H1 (cell line): ENCODE results near the gene PRKCZ. TPM values are rescaled to one million over a fixed set of nuclear protein-coding genes. Genes with fewer than 3 reads are reported as not detected.

ENCODE experiments used
- CTCF ChIA-PET: fragments of 300-600 bp; sonication (Branson Sonifier 250); formaldehyde crosslinking; loops from one replicate; lab custom pipeline; 2021; ENCODE audit not compliant: partially characterized antibody; lab: Charles Lee
- POLR2A ChIA-PET: fragments of 300-600 bp; sonication (Branson Sonifier 250); formaldehyde crosslinking; loops from one replicate; lab custom pipeline; 2021; ENCODE audit warnings: inconsistent platforms; ENCODE audit not compliant: partially characterized antibody; lab: Charles Lee
- DNase-seq, 2 experiments: peaks; one replicate each; pipeline versions ENCODE4 v3.0.0 to v3.0.0-alpha.2; 2010 to 2022; ENCODE audit warnings: low spot score in 2 of 2, low read depth in 1 of 2, mixed read lengths in 1 of 2
- FAIRE-seq: peaks from 2 replicates; lab custom pipeline; 2011; peaks lifted over from hg19 to GRCh38; lab: Jason Lieb, UNC
- H2AFZ ChIP-seq: 2 replicates; pipeline ENCODE4 v1.8.1; 2012; ENCODE audit warnings: low read length, inconsistent platforms
- H2AK5ac ChIP-seq: 2 replicates; pipeline ENCODE4 v1.6.1; 2013; ENCODE audit warnings: low read depth, low read length
- H2BK120ac ChIP-seq: replicated peaks from 2 replicates; pipeline ENCODE3; 2013; ENCODE audit warnings: low read depth, low read length, inconsistent platforms
- H2BK12ac ChIP-seq: 2 replicates; pipeline ENCODE4 v1.6.1; 2013; ENCODE audit warnings: low read depth, low read length
- H2BK15ac ChIP-seq: 2 replicates; pipeline ENCODE4 v1.6.1; 2013; ENCODE audit warnings: low read length
- H2BK20ac ChIP-seq: 2 replicates; pipeline ENCODE4 v1.6.1; 2013; ENCODE audit warnings: low read length
- H2BK5ac ChIP-seq: 2 replicates; pipeline ENCODE4 v1.6.1; 2013; ENCODE audit warnings: low read depth, low read length
- H3K14ac ChIP-seq: 2 replicates; pipeline ENCODE4 v1.6.1; 2013; ENCODE audit warnings: inconsistent platforms; ENCODE audit not compliant: insufficient read length
- H3K18ac ChIP-seq: 2 replicates; pipeline ENCODE4 v1.6.1; 2013; ENCODE audit warnings: low read length; ENCODE audit errors: extremely low read depth
- H3K23ac ChIP-seq: 2 replicates; pipeline ENCODE4 v1.6.1; 2013; ENCODE audit warnings: inconsistent platforms; ENCODE audit not compliant: insufficient read length
- H3K23me2 ChIP-seq: 2 replicates; pipeline ENCODE4 v1.6.1; 2013; ENCODE audit warnings: low read depth, low read length
- H3K27ac ChIP-seq: 2 replicates; pipeline ENCODE4 v1.6.1; 2011; ENCODE audit warnings: low read depth, low read length, inconsistent platforms
- H3K27me3 ChIP-seq, 4 experiments: replicated peaks in 1 of 4; 1 replicate in 1 of 4; 2 replicates in 3 of 4; pipeline versions ENCODE4 v1.6.1 to v1.8.1; 2011 to 2013; ENCODE audit warnings: low read length in 3 of 4, mild to moderate bottlenecking in 3 of 4, inconsistent platforms in 2 of 4, mixed read lengths in 2 of 4, moderate library complexity in 1 of 4; ENCODE audit not compliant: control insufficient read depth in 3 of 4, insufficient read depth in 3 of 4; ENCODE audit errors: extremely low read depth in 1 of 4
- H3K36me3 ChIP-seq, 4 experiments: 2 replicates each; pipeline versions ENCODE4 v1.6.1 to v1.8.1; 2011 to 2013; ENCODE audit warnings: mild to moderate bottlenecking in 4 of 4, low read length in 3 of 4, moderate library complexity in 2 of 4, control low read depth in 1 of 4, inconsistent platforms in 1 of 4; ENCODE audit not compliant: insufficient read depth in 4 of 4, control insufficient read depth in 2 of 4
- H3K4ac ChIP-seq: replicated peaks from 2 replicates; pipeline ENCODE3; 2013; ENCODE audit warnings: low read length, low read depth, mixed read lengths, inconsistent platforms; ENCODE audit not compliant: insufficient read length
- H3K4me1 ChIP-seq, 4 experiments: replicated peaks in 1 of 4; 1 replicate in 1 of 4; 2 replicates in 3 of 4; pipeline versions ENCODE4 v1.6.1 to v1.8.1; 2011 to 2013; ENCODE audit warnings: low read length in 3 of 4, inconsistent platforms in 2 of 4, mixed read lengths in 1 of 4; ENCODE audit not compliant: insufficient read depth in 4 of 4, control insufficient read depth in 3 of 4
- H3K4me2 ChIP-seq, 2 experiments: 2 replicates each; pipeline versions ENCODE4 v1.6.1 to v1.8.1; 2011 to 2013; ENCODE audit warnings: low read depth in 2 of 2, low read length in 2 of 2, control low read depth in 1 of 2, inconsistent platforms in 1 of 2, mild to moderate bottlenecking in 1 of 2; ENCODE audit not compliant: insufficient read depth in 1 of 2
- H3K4me3 ChIP-seq, 4 experiments: fragments of 200-600, 300-600 bp in 1 of 4; sonication (generic), shearing (Covaris generic), sonication (Bioruptor Twin) in 1 of 4; 2 replicates each; pipeline versions ENCODE4 v1.5.1 to v1.8.1; 2011 to 2016; ENCODE audit warnings: low read length in 4 of 4, low read depth in 3 of 4, control low read depth in 2 of 4, inconsistent platforms in 2 of 4, mild to moderate bottlenecking in 2 of 4, mixed read lengths in 1 of 4, moderate library complexity in 1 of 4; ENCODE audit not compliant: insufficient read depth in 2 of 4; ENCODE audit errors: extremely low read depth in 1 of 4
- H3K56ac ChIP-seq: replicated peaks from 2 replicates; pipeline ENCODE3; 2013; ENCODE audit warnings: low read depth, mild to moderate bottlenecking, mixed read lengths, low read length, inconsistent platforms; ENCODE audit not compliant: insufficient read length
- H3K79me1 ChIP-seq: 2 replicates; pipeline ENCODE4 v1.6.1; 2013; ENCODE audit warnings: low read depth, low read length, control low read depth
- H3K79me2 ChIP-seq, 2 experiments: 2 replicates each; pipeline versions ENCODE4 v1.6.1 to v1.8.1; 2012 to 2013; ENCODE audit warnings: low read length in 2 of 2, mild to moderate bottlenecking in 2 of 2, inconsistent platforms in 1 of 2; ENCODE audit not compliant: insufficient read depth in 2 of 2, control insufficient read depth in 1 of 2
- H3K9ac ChIP-seq, 4 experiments: replicated peaks in 1 of 4; 1 replicate in 1 of 4; 2 replicates in 3 of 4; pipeline versions ENCODE4 v1.6.1 to v1.8.1; 2011 to 2013; ENCODE audit warnings: low read depth in 3 of 4, low read length in 3 of 4, control low read depth in 2 of 4, mild to moderate bottlenecking in 2 of 4, moderate library complexity in 2 of 4, inconsistent platforms in 1 of 4; ENCODE audit errors: extremely low read depth in 1 of 4
- H3K9me3 ChIP-seq, 2 experiments: 2 replicates each; pipeline versions ENCODE4 v1.6.1 to v1.8.1; 2012 to 2013; ENCODE audit warnings: mild to moderate bottlenecking in 2 of 2, moderate library complexity in 2 of 2, control low read depth in 1 of 2, inconsistent platforms in 1 of 2, low read depth in 1 of 2, low read length in 1 of 2, mixed read lengths in 1 of 2; ENCODE audit not compliant: insufficient read depth in 2 of 2
- H4K20me1 ChIP-seq, 2 experiments: replicated peaks in 1 of 2; 2 replicates each; pipeline versions ENCODE3 to v1.8.1; 2011 to 2013; ENCODE audit warnings: inconsistent platforms in 2 of 2, low read length in 2 of 2, mild to moderate bottlenecking in 1 of 2; ENCODE audit not compliant: insufficient read depth in 2 of 2, control insufficient read depth in 1 of 2
- H4K5ac ChIP-seq: 2 replicates; pipeline ENCODE4 v1.6.1; 2013; ENCODE audit warnings: low read length, low read depth, mixed read lengths, inconsistent platforms; ENCODE audit not compliant: insufficient read length
- H4K8ac ChIP-seq: 2 replicates; pipeline ENCODE4 v1.8.0; 2013; ENCODE audit warnings: mild to moderate bottlenecking, moderate library complexity, low read length, inconsistent platforms; ENCODE audit not compliant: insufficient read depth; ENCODE audit errors: extremely low read depth
- H4K91ac ChIP-seq: replicated peaks from 2 replicates; pipeline ENCODE3; 2013; ENCODE audit warnings: low read length, mixed read lengths, inconsistent platforms; ENCODE audit not compliant: insufficient read length
- CREB1 ChIP-seq: IDR thresholded peaks from 2 replicates; pipeline ENCODE4 v1.6.1; 2012; ENCODE audit warnings: inconsistent platforms
- GABPA ChIP-seq: IDR thresholded peaks from 2 replicates; pipeline ENCODE4 v1.6.1; 2011; ENCODE audit warnings: mild to moderate bottlenecking, low read length, moderate library complexity, borderline replicate concordance; ENCODE audit not compliant: insufficient read depth
- JUN ChIP-seq: IDR thresholded peaks from 2 replicates; pipeline ENCODE4 v1.6.1; 2011; ENCODE audit warnings: low read depth, mild to moderate bottlenecking, improper control_type of control experiment, low read length
- KDM5A ChIP-seq: fragments of 200-600 bp; IDR thresholded peaks from 2 replicates; pipeline ENCODE4 v1.7.1; 2012; ENCODE audit warnings: mild to moderate bottlenecking, low read length, inconsistent platforms, mixed read lengths
- NANOG ChIP-seq: IDR thresholded peaks from 2 replicates; pipeline ENCODE4 v1.6.1; 2011; ENCODE audit warnings: low read length, low read depth, mild to moderate bottlenecking, inconsistent platforms; ENCODE audit not compliant: insufficient read depth, poor library complexity, severe bottlenecking
- POU5F1 ChIP-seq: IDR thresholded peaks from 2 replicates; pipeline ENCODE4 v1.6.1; 2011; ENCODE audit warnings: low read depth, mild to moderate bottlenecking, low read length, moderate library complexity
- RAD21 ChIP-seq, 2 experiments: IDR thresholded peaks in 1 of 2; conservative IDR thresholded peaks in 1 of 2; 2 replicates each; pipeline ENCODE4 v1.6.1; 2011; ENCODE audit warnings: low read depth in 2 of 2, low read length in 2 of 2, improper control_type of control experiment in 1 of 2, inconsistent platforms in 1 of 2, mild to moderate bottlenecking in 1 of 2, moderate library complexity in 1 of 2
- RNF2 ChIP-seq: fragments of 200-900, 300-1000 bp; sonication (generic); IDR thresholded peaks from 2 replicates; pipeline ENCODE4 v1.7.1; 2016; ENCODE audit warnings: borderline replicate concordance, low read depth, mild to moderate bottlenecking, antibody characterized with exemption, low read length; ENCODE audit not compliant: poor library complexity, severe bottlenecking; ENCODE audit errors: missing control alignments
- RXRA ChIP-seq: IDR thresholded peaks from 2 replicates; pipeline ENCODE4 v1.6.1; 2011; ENCODE audit warnings: low read depth, mild to moderate bottlenecking, low read length, moderate library complexity; ENCODE audit not compliant: insufficient read depth
- SAP30 ChIP-seq: fragments of 300-600 bp; sonication (generic); IDR thresholded peaks from 2 replicates; pipeline ENCODE4 v1.7.1; 2012; ENCODE audit warnings: low read length, moderate library complexity, mild to moderate bottlenecking, inconsistent platforms; ENCODE audit not compliant: insufficient read depth, insufficient replicate concordance
- SIRT6 ChIP-seq: IDR thresholded peaks from one replicate; pipeline ENCODE4 v1.7.1; 2012; ENCODE audit warnings: low read length, inconsistent platforms
- TCF12 ChIP-seq: IDR thresholded peaks from 2 replicates; pipeline ENCODE4 v1.6.1; 2011; ENCODE audit warnings: low read depth, mild to moderate bottlenecking, low read length
- WGBS, 2 experiments: shearing (Covaris generic) in 1 of 2; methylation state at CpG; one replicate each; pipeline versions ENCODE4 v1.1.6 to v1.1.7; 2013 to 2015; ENCODE audit warnings: low lambda C conversion rate in 2 of 2, mixed read lengths in 2 of 2, inconsistent platforms in 1 of 2, low coverage in 1 of 2, missing lambda C conversion rate in 1 of 2; ENCODE audit not compliant: insufficient replicate concordance in 2 of 2, insufficient coverage in 1 of 2, insufficient read length in 1 of 2; ENCODE audit errors: extremely low coverage in 1 of 2, missing lambda C conversion rate in 1 of 2; 5-methylcytosine and 5-hydroxymethylcytosine counted together
- polyA plus RNA-seq, 7 experiments: library from polyadenylated mRNA; depleted of rRNA in 3 of 7; stranded (reverse) in 5 of 7; unstranded in 2 of 7; fragments of >200 nt in 5 of 7; fragments of 200-250 nt in 2 of 7; gene quantifications; 1 replicate in 5 of 7; 2 replicates in 1 of 7; 4 replicates in 1 of 7; pipeline versions ENCODE4 v1.2.1 to v1.2.3, GENCODE V29; 2011 to 2013; ENCODE audit warnings: missing spikeins in 2 of 7, mixed read lengths in 2 of 7
- total RNA-seq: library from RNA; stranded (reverse); fragmentation: NEBNext Ultra II Directional; extraction: Animal tissue kit (Norgen Biotek cat#: 25700); gene quantifications from 2 replicates; pipeline ENCODE4 v1.2.1, GENCODE V29; 2021

PRKCZ gene
- total and polyA plus RNA-seq, 2 of the 8 experiments (the other 6 are each of a cell fraction or from before 2014, with no cell fraction given), result 37.4 to 45.1 TPM

DNA sequence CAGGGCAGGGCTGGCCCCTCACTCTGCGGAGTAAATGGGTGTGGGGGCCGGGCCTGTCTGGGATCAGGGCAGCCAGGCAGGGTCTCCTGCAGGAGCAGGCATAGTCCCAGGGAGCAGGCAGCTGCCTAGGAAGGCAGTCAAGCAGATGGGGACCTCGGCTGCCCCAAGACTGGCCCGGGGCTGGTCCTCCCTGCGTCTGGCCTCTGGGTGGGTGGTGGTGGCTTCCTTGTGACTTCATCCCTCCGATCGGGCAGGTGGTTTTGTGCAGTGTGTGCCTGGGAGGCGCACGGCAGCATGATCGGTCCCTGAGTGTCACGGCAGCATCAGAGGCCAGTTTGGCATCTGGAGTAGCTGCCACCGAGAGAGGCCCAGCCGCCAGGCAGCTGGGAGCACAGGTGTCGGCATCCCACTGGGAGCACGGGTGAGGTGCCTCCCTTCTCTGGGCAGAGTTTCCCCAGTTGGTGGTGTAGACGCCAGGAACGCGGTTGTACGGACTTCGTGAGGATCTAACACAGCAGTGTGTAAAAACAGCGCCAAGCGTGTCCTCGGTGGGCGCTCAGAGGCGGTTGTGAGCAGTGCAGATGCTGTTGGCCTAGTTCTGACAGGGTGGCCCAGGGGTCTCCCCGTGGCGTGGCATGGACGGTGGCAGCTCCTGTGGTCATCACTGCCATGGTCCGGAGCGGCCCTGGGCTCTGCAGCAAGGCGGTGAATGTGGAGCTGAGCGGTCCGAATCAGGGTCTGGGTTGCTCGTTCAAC, 45.9 kb downstream of the PRKCZ start:
- WGBS, 2 experiments, result 93% methylated on average over 34 of the region's 34 CpGs; no CpG with 5 or more reads in 1 of the 2 experiments
- peaks cover 2 to 15% of the 10 kb centered on the region in 2 experiments for H4K20me1 ChIP-seq
- H3K27ac ChIP-seq, result no peak overlapping the region
- no peak overlapping the region for H3K23ac ChIP-seq
- H3K9ac ChIP-seq, result no peak overlapping the region
- FAIRE-seq (no peak), DNase-seq (no peak)
- H2BK120ac ChIP-seq, result no peak overlapping the region
- POLR2A ChIA-PET, result interaction anchor here (1.2 kb wide), 1 partner anchor 34 kb away, joined by 3 read pairs; no protein-coding TSS in a partner anchor
- no peaks in the 10 kb centered on the region for H3K23me2 ChIP-seq
- no peaks in the 10 kb centered on the region; a peak in 1 of 8 replicates for H3K36me3 ChIP-seq
- H3K4me2 ChIP-seq, result no peak overlapping the region
- no peak overlapping the region for H3K14ac ChIP-seq
- no peak overlapping the region for H3K4ac ChIP-seq
- CTCF ChIA-PET, result interaction anchor here (0.5 to 2.1 kb wide), 6 partner anchors 9 to 87 kb away, joined by 3 to 5 read pairs (median 4); no protein-coding TSS in a partner anchor
- peaks cover 0 to 7% (median 3%) of the 10 kb centered on the region in 4 experiments; a peak in 4 of 7 replicates for H3K4me1 ChIP-seq
- H2BK5ac ChIP-seq, result no peak overlapping the region; the same call in 1 of the 2 replicates
- H4K5ac ChIP-seq, result no peak overlapping the region
- no peak overlapping the region for H4K8ac ChIP-seq
- no peak overlapping the region for H3K18ac ChIP-seq
- no peak overlapping the region for H2BK20ac ChIP-seq
- H3K9me3 ChIP-seq, result no peaks in the 10 kb centered on the region
- no peak overlapping the region for H2BK15ac ChIP-seq
- no peak overlapping the region for H2AFZ ChIP-seq
- H4K91ac ChIP-seq, result no peak overlapping the region
- H3K4me3 ChIP-seq, result no peak overlapping the region
- no peak overlapping the region for H2BK12ac ChIP-seq
- no peak overlapping the region for H3K56ac ChIP-seq
- peaks cover 18% of the 10 kb centered on the region for H3K79me1 ChIP-seq
- H3K27me3 ChIP-seq, result no peaks in the 10 kb centered on the region
- H3K79me2 ChIP-seq, result no peaks in the 10 kb centered on the region; a peak in 1 of 4 replicates
- no peak overlapping the region for H2AK5ac ChIP-seq
- TF ChIP-seq TCF12 (no peak), RAD21 (IDR thresholded peaks at IDR 0.05 in 1 of 2, conservative IDR thresholded peaks at IDR 0.05 in 1 of 2; ENCODE audit: low read depth in 2 of 2, low read length in 2 of 2) (no peak), POU5F1 (no peak), GABPA (no peak), SAP30 (no peak), SIRT6 (no peak), RNF2 (no peak), KDM5A (no peak), RXRA (no peak), CREB1 (no peak), NANOG (no peak), JUN (no peak)
